Trophoblast cell (in vitro differentiated cells and primary cell): ENCODE results near the gene RPL38.
A peak's percentile ranks its signal among the peaks of the same experiment; 100 is the strongest.

ENCODE experiments used
- DNase-seq, 2 donors: peaks; one replicate each; pipeline ENCODE4 v3.0.0-alpha.2; 2016
- H2AFZ ChIP-seq: 2 replicates; pipeline ENCODE4 v1.6.1; 2013; ENCODE audit warnings: low read length, moderate library complexity, mild to moderate bottlenecking; ENCODE audit not compliant: insufficient read depth, poor library complexity
- H2AK5ac ChIP-seq: 2 replicates; pipeline ENCODE4 v1.6.1; 2013; ENCODE audit warnings: mild to moderate bottlenecking, low read length
- H2BK120ac ChIP-seq: 2 replicates; pipeline ENCODE4 v1.6.1; 2013; ENCODE audit warnings: low read length, mild to moderate bottlenecking, moderate library complexity; ENCODE audit not compliant: insufficient read depth, poor library complexity
- H2BK12ac ChIP-seq: 2 replicates; pipeline ENCODE4 v1.6.1; 2013; ENCODE audit warnings: mild to moderate bottlenecking, low read length, moderate library complexity
- H2BK5ac ChIP-seq: 2 replicates; pipeline ENCODE4 v1.6.1; 2013; ENCODE audit warnings: low read length, low read depth, moderate library complexity, mild to moderate bottlenecking; ENCODE audit not compliant: poor library complexity
- H3K14ac ChIP-seq: 2 replicates; pipeline ENCODE4 v1.6.1; 2013; ENCODE audit warnings: mild to moderate bottlenecking, low read length
- H3K18ac ChIP-seq: 2 replicates; pipeline ENCODE4 v1.6.1; 2013; ENCODE audit warnings: mild to moderate bottlenecking, low read length
- H3K23ac ChIP-seq: 2 replicates; pipeline ENCODE4 v1.6.1; 2013; ENCODE audit warnings: low read length
- H3K27ac ChIP-seq: 2 replicates; pipeline ENCODE4 v1.5.1; 2013; ENCODE audit warnings: low read depth, mild to moderate bottlenecking, inconsistent platforms, low read length, moderate library complexity
- H3K27me3 ChIP-seq: 2 replicates; pipeline ENCODE4 v1.6.1; 2013; ENCODE audit warnings: inconsistent platforms, mild to moderate bottlenecking, low read length, moderate library complexity; ENCODE audit not compliant: insufficient read depth
- H3K36me3 ChIP-seq, 2 experiments: 1 replicate in 1 of 2; 2 replicates in 1 of 2; pipeline ENCODE4 v1.6.1; 2013; ENCODE audit warnings: low read length in 2 of 2, mild to moderate bottlenecking in 2 of 2, moderate library complexity in 1 of 2; ENCODE audit not compliant: insufficient read depth in 2 of 2, control insufficient read depth in 1 of 2
- H3K4ac ChIP-seq: 2 replicates; pipeline ENCODE4 v1.6.1; 2013; ENCODE audit warnings: low read depth, mild to moderate bottlenecking, low read length, moderate library complexity
- H3K4me1 ChIP-seq, 2 experiments: 1 replicate in 1 of 2; 2 replicates in 1 of 2; pipeline ENCODE4 v1.6.1; 2013; ENCODE audit warnings: low read length in 2 of 2, mild to moderate bottlenecking in 2 of 2, moderate library complexity in 1 of 2; ENCODE audit not compliant: insufficient read depth in 2 of 2, control insufficient read depth in 1 of 2
- H3K4me2 ChIP-seq: 2 replicates; pipeline ENCODE4 v1.6.1; 2013; ENCODE audit warnings: inconsistent platforms, mild to moderate bottlenecking, low read length, moderate library complexity
- H3K4me3 ChIP-seq: 2 replicates; pipeline ENCODE4 v1.5.1; 2013; ENCODE audit warnings: mild to moderate bottlenecking, low read depth, low read length, inconsistent platforms
- H3K79me1 ChIP-seq: one replicate; pipeline ENCODE4 v1.6.1; 2013; ENCODE audit warnings: low read length
- H3K79me2 ChIP-seq: 2 replicates; pipeline ENCODE4 v1.6.1; 2013; ENCODE audit warnings: low read length, mild to moderate bottlenecking; ENCODE audit not compliant: control insufficient read depth, insufficient read depth, poor library complexity
- H3K9ac ChIP-seq: 2 replicates; pipeline ENCODE4 v1.6.1; 2013; ENCODE audit warnings: mild to moderate bottlenecking, low read length
- H3K9me3 ChIP-seq: 2 replicates; pipeline ENCODE4 v1.6.1; 2013; ENCODE audit warnings: low read depth, mild to moderate bottlenecking, control low read depth, inconsistent platforms, low read length; ENCODE audit not compliant: insufficient read depth
- H4K12ac ChIP-seq: 2 replicates; pipeline ENCODE4 v1.6.1; 2013; ENCODE audit warnings: low read depth, mild to moderate bottlenecking, low read length, moderate library complexity
- H4K8ac ChIP-seq: 2 replicates; pipeline ENCODE4 v1.6.1; 2013; ENCODE audit warnings: low read depth, mild to moderate bottlenecking, low read length, moderate library complexity
- H4K91ac ChIP-seq: one replicate; pipeline ENCODE4 v1.6.1; 2013; ENCODE audit warnings: low read depth, mild to moderate bottlenecking, low read length, moderate library complexity
- WGBS: extraction: QIAGEN DNeasy Blood & Tissue Kit; methylation state at CpG from one replicate; pipeline ENCODE4 v1.1.7; 2013; ENCODE audit warnings: missing lambda C conversion rate; ENCODE audit not compliant: insufficient read length, insufficient coverage; ENCODE audit errors: extremely low coverage; 5-methylcytosine and 5-hydroxymethylcytosine counted together

The RPL38 gene

GRCh38 chr17:74212913-74213791 lies 9.7 kb downstream of the RPL38 start, which contains the start of gene TTYH2:
Gene TTYH2, plus strand, starts transcription at chr17:74213571. Its CDS starts 17 bp downstream, at chr17:74213588.
- H3K36me3 ChIP-seq = peaks cover 10 to 20% of the 10 kb centered on the region in 2 experiments
- peak within 1 kb of the TSS; percentile 40 for H2AK5ac ChIP-seq
- H3K14ac ChIP-seq = peak within 1 kb of the TSS; percentile 74
- peak within 1 kb of the TSS; percentile 60 for H2BK120ac ChIP-seq
- peak within 1 kb of the TSS; percentile 59 for H4K8ac ChIP-seq
- peaks cover 32 to 39% of the 10 kb centered on the region in 2 experiments for H3K4me1 ChIP-seq
- no peak within 1 kb of the TSS for H3K23ac ChIP-seq
- H2BK5ac ChIP-seq = peak within 1 kb of the TSS; percentile 86
- peak within 1 kb of the TSS; percentile 91 for H4K91ac ChIP-seq
- no CpG with 5 or more reads among the region's 62 CpGs for WGBS
- peak within 1 kb of the TSS; percentile 76 for H3K4me2 ChIP-seq
- no peak within 1 kb of the TSS for H3K9ac ChIP-seq
- peaks cover 3% of the 10 kb centered on the region for H3K79me2 ChIP-seq
- H3K4me3 ChIP-seq = peak within 1 kb of the TSS; percentile 67
- DNase-seq = peak; percentile 53 to 65
- H3K27me3 ChIP-seq = no peaks in the 10 kb centered on the region
- H3K4ac ChIP-seq = peak within 1 kb of the TSS; percentile 48
- H3K79me1 ChIP-seq = peaks cover 28% of the 10 kb centered on the region
- peak within 1 kb of the TSS; percentile 77 for H2BK12ac ChIP-seq
- no peaks in the 10 kb centered on the region for H3K9me3 ChIP-seq
- peak within 1 kb of the TSS; percentile 85 for H3K18ac ChIP-seq
- peak within 1 kb of the TSS; percentile 96 for H3K27ac ChIP-seq
- peak within 1 kb of the TSS; percentile 20 for H4K12ac ChIP-seq
- H2AFZ ChIP-seq = peak within 1 kb of the TSS; percentile 56

DNA sequence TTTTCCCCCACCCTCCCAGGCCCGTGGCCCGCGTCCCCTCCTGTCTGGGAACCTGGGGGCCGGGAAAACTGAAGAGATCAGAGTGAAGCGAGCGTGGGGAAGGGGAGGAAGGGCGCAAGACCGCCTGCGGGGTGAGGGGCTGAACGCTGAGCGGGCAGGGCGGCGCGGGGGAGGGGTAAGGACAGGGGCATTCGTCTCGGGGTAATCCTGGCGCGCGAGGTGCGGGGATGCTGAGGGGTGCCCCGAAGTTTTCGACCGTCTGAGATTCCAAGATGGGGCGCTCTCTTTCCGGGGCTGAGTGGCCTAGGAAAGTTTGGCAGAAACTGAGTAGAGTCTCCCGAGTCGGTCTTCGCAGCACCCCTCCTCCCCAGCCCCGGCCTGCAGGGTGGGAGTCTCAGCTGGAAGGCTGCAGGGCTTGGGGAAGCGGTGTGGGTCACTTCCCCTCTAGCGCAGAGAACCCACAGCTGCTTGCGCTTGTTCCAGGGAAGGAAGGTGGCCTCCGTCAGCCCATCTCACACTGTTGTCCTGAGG lies 10.4 kb downstream of the RPL38 start:
- H3K23ac ChIP-seq = no peak overlapping the region
- H4K8ac ChIP-seq = peak overlapping the region; percentile 59
- H2BK5ac ChIP-seq = no peak overlapping the region
- H3K18ac ChIP-seq = no peak overlapping the region
- no peak for DNase-seq
- H2BK120ac ChIP-seq = no peak overlapping the region
- H3K4me3 ChIP-seq = peak overlapping the region; percentile 67
- H3K4ac ChIP-seq = no peak overlapping the region
- H4K91ac ChIP-seq = peak overlapping the region; percentile 16
- H3K4me1 ChIP-seq = peaks cover 32 to 36% of the 10 kb centered on the region in 2 experiments
- H4K12ac ChIP-seq = no peak overlapping the region
- peaks cover 3% of the 10 kb centered on the region for H3K79me2 ChIP-seq
- no peak overlapping the region for H2AK5ac ChIP-seq
- no peaks in the 10 kb centered on the region for H3K27me3 ChIP-seq
- no CpG with 5 or more reads among the region's 33 CpGs for WGBS
- H2BK12ac ChIP-seq = no peak overlapping the region
- peaks cover 7 to 13% of the 10 kb centered on the region in 2 experiments for H3K36me3 ChIP-seq
- H3K9ac ChIP-seq = no peak overlapping the region
- no peaks in the 10 kb centered on the region for H3K9me3 ChIP-seq
- H3K14ac ChIP-seq = no peak overlapping the region
- H3K4me2 ChIP-seq = peak overlapping the region; percentile 76
- H2AFZ ChIP-seq = no peak overlapping the region
- H3K27ac ChIP-seq = no peak overlapping the region
- peaks cover 28% of the 10 kb centered on the region for H3K79me1 ChIP-seq

- H3K9me3 ChIP-seq = no peaks in the 10 kb centered on the region
- H3K27me3 ChIP-seq = no peaks in the 10 kb centered on the region
- H3K79me1 ChIP-seq = peaks cover 28% of the 10 kb centered on the region
- no peak overlapping the region for H3K9ac ChIP-seq
- H3K23ac ChIP-seq = no peak overlapping the region
- H4K12ac ChIP-seq = no peak overlapping the region
- H4K91ac ChIP-seq = no peak overlapping the region
- no peak overlapping the region for H3K18ac ChIP-seq
- H2BK12ac ChIP-seq = no peak overlapping the region
- H3K4me1 ChIP-seq = peaks cover 32 to 34% of the 10 kb centered on the region in 2 experiments
- H3K36me3 ChIP-seq = peaks cover 5 to 7% of the 10 kb centered on the region in 2 experiments
- no peak overlapping the region for H2BK5ac ChIP-seq
- DNase-seq = no peak
- H2AFZ ChIP-seq = no peak overlapping the region
- no peak overlapping the region for H4K8ac ChIP-seq
- H3K4ac ChIP-seq = no peak overlapping the region
- H3K79me2 ChIP-seq = peaks cover 3% of the 10 kb centered on the region
- H3K4me3 ChIP-seq = no peak overlapping the region
- no peak overlapping the region for H3K27ac ChIP-seq
- no peak overlapping the region for H3K4me2 ChIP-seq
- no CpG with 5 or more reads among the region's 16 CpGs for WGBS
- H3K14ac ChIP-seq = no peak overlapping the region
- H2AK5ac ChIP-seq = no peak overlapping the region
- no peak overlapping the region for H2BK120ac ChIP-seq
Observed at GRCh38 chr17:74214484-74215341, 11.2 kb downstream of the RPL38 start.

DNA sequence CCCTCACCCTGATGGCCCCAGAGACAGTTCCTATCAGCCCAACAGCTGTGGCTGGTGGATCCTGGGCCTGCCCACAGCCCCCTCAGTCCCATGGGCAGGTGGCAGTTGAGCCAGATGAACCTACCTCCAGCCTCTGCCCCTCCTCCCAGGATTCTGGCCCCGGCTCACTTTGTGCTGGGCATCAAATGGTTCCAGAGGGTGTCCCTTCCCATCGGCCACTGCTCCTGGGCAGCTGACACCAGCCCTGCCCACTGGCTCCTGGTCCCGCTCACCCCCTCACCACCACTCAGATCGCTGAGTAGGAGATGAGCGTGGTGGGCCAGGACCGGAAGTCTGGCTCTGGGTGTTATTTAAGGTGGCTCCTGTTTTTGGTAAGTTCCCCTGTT lies 11.9 kb downstream of the RPL38 start:
- Histone ChIP-seq H2BK5ac (no peak overlapping the region), H4K12ac (no peak overlapping the region), H3K4me3 (no peak overlapping the region), H4K8ac (no peak overlapping the region), H3K27me3 (no peaks in the 10 kb centered on the region), H3K79me1 (peaks cover 25% of the 10 kb centered on the region), H2AK5ac (no peak overlapping the region), H3K18ac (no peak overlapping the region), H3K23ac (no peak overlapping the region), H2AFZ (no peak overlapping the region), H3K79me2 (peaks cover 3% of the 10 kb centered on the region), H3K9me3 (no peaks in the 10 kb centered on the region), H2BK12ac (no peak overlapping the region), H3K14ac (no peak overlapping the region), H3K4me2 (no peak overlapping the region), H3K36me3 (peaks cover 0 to under 1% of the 10 kb centered on the region in 2 experiments), H3K4me1 (peaks cover 26 to 29% of the 10 kb centered on the region in 2 experiments), H3K9ac (no peak overlapping the region), H4K91ac (no peak overlapping the region), H2BK120ac (no peak overlapping the region), H3K4ac (no peak overlapping the region), H3K27ac (no peak overlapping the region)
- DNase-seq = no peak
- WGBS = no CpG with 5 or more reads among the region's 6 CpGs
